Activated CD4-positive, alpha-beta memory T cell treated with anti-CD3 and anti-CD28 coated beads for 36 hours (primary cell): ENCODE results near the gene KRT71. TPM values are rescaled to one million over a fixed set of nuclear protein-coding genes. Genes with fewer than 3 reads are reported as not detected.

Experiments
- CTCF ChIA-PET: fragments of 350-600 bp; sonication (Branson Sonifier 250); formaldehyde crosslinking; loops from one replicate; lab custom pipeline; 2021; ENCODE audit warnings: antibody characterized with exemption, inconsistent platforms; lab: Charles Lee
- POLR2A ChIA-PET: fragments of 350-600 bp; sonication (Branson Sonifier 250); formaldehyde crosslinking; loops from one replicate; lab custom pipeline; 2021; ENCODE audit warnings: antibody characterized with exemption; lab: Charles Lee
- DNase-seq: peaks from one replicate; pipeline ENCODE4 v3.0.0-alpha.2; 2020
- H3K27ac Mint-ChIP-seq: one replicate; pipeline ENCODE4 v1.8.0; 2021; ENCODE audit warnings: mixed read lengths
- H3K27me3 Mint-ChIP-seq: one replicate; pipeline ENCODE4 v1.8.0; 2021; ENCODE audit warnings: mixed read lengths
- H3K36me3 Mint-ChIP-seq: one replicate; pipeline ENCODE4 v1.8.0; 2021; ENCODE audit warnings: mixed read lengths
- H3K4me1 Mint-ChIP-seq: one replicate; pipeline ENCODE4 v1.8.0; 2021; ENCODE audit warnings: low read depth, mixed read lengths
- H3K4me3 Mint-ChIP-seq: one replicate; pipeline ENCODE4 v1.8.0; 2021; ENCODE audit warnings: mild to moderate bottlenecking, mixed read lengths
- H3K9me3 Mint-ChIP-seq: one replicate; pipeline ENCODE4 v1.8.0; 2021; ENCODE audit warnings: mixed read lengths
- intact Hi-C: fragments of 100-400 bp; cut with micrococcal nuclease; formaldehyde crosslinking; loops from one replicate; pipeline ENCODE4 v1.15.1; 2023
- total RNA-seq, 2 experiments: library from RNA; stranded (reverse); gene quantifications; one replicate each; pipeline ENCODE4 v1.2.3, GENCODE V29; 2021

KRT71 gene
- total RNA-seq, 2 experiments from 2014 or later: not detected

DNA sequence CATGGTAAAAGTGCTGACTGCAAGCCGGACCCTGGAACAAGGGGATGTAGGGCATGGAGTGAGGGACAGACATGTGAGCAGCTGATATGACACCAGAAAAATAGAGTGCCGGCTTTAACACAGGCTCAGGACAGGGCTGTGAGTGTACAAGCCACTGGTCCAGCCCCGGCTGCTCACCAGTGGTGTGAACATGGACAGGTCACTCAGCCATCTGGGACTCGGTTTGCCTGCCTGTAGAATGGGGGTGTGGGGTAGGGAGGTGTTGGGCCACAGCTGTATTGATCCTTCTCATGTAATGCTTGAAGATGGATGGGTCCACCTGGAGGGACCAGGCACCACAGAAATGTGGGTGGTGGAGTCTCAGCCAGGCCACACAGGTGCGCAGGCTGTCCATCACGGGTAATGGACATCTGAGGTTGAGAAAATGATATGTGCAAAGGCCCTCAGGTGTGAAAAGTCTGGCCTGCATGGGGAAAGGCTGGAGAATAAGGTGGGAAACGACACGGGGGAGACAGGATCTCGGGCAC, 31.3 kb upstream of the KRT71 start:
- POLR2A ChIA-PET: no interaction called here
- no peaks in the 10 kb centered on the region for H3K36me3 Mint-ChIP-seq
- CTCF ChIA-PET: interaction anchor here (0.5 to 9.3 kb wide), 5 partner anchors 10 to 470 kb away, joined by 3 to 141 read pairs (median 5); no protein-coding TSS in a partner anchor
- H3K27ac Mint-ChIP-seq: no peak overlapping the region
- H3K27me3 Mint-ChIP-seq: no peaks in the 10 kb centered on the region
- intact Hi-C loops: loop anchor here (5.0 to 10.0 kb wide), 2 partner anchors 61 to 398 kb away; no protein-coding TSS in a partner anchor
- no peaks in the 10 kb centered on the region for H3K9me3 Mint-ChIP-seq
- H3K4me3 Mint-ChIP-seq: no peak overlapping the region
- DNase-seq: no peak
- peaks cover 22% of the 10 kb centered on the region for H3K4me1 Mint-ChIP-seq

GRCh38 chr12:52582971-52583456, 30.1 kb upstream of the KRT71 start:
- Mint-ChIP-seq H3K27ac (no peak overlapping the region), H3K9me3 (no peaks in the 10 kb centered on the region), H3K27me3 (no peaks in the 10 kb centered on the region), H3K4me1 (peaks cover 22% of the 10 kb centered on the region), H3K4me3 (no peak overlapping the region), H3K36me3 (no peaks in the 10 kb centered on the region)
- POLR2A ChIA-PET: no interaction called here
- CTCF ChIA-PET: interaction anchor here (0.8 to 9.3 kb wide), 4 partner anchors 286 to 399 kb away, joined by 3 to 141 read pairs (median 65); no protein-coding TSS in a partner anchor
- intact Hi-C loops: loop anchor here (1.0 to 10.0 kb wide), 4 partner anchors 62 to 399 kb away; no protein-coding TSS in a partner anchor
- peak; percentile 74 for DNase-seq

DNA sequence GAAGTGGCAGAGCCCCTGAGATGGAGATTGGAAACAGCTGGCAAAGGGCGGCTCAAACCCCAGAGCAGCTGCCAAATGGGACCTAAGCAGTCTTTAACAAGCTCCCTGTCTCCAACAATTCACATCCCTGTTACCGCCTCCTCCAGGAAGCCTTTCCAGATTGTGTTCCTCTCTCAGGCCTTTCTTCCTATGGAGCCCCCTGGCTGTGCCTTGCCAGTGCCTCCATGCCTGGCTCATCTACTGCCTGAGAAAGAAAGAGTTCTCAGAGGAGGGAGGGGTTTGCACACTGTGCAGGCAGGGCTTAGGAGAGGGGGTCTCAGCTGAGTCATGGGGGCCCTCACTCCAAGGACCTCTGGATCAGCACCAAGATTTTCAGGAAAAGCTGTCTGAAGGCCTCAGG, 29.5 kb upstream of the KRT71 start:
- Mint-ChIP-seq H3K4me3 (no peak overlapping the region), H3K9me3 (no peaks in the 10 kb centered on the region), H3K27me3 (no peaks in the 10 kb centered on the region), H3K27ac (no peak overlapping the region), H3K36me3 (no peaks in the 10 kb centered on the region), H3K4me1 (peaks cover 22% of the 10 kb centered on the region)
- ChIA-PET CTCF (interaction anchor here (0.8 to 9.3 kb wide), 5 partner anchors 136 to 400 kb away, joined by 3 to 141 read pairs (median 3); no protein-coding TSS in a partner anchor), POLR2A (no interaction called here)
- intact Hi-C loops: loop anchor here (5.0 to 10.0 kb wide), 2 partner anchors 62 to 400 kb away; no protein-coding TSS in a partner anchor
- DNase-seq: no peak

DNA sequence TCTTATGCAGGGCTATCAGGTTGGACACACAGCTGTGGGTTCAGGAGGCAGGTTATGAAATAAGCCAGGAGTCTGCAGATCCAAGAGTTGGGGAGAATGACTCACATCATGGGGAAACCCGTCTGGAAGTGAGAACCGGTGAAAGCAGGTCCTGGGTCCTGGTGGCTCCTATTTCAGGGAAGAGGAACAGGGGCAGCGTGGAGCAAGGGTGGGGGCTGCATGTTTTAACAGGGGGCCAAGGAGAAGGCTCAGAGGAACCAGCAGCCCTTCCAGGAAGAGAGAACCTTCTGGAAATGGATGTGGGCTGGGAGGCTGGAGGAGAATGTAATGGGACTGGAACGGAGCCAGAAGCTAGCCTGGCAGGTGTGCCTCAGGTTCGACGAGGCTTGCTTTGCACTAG, 28.5 kb upstream of the KRT71 start:
- no peak overlapping the region for H3K4me3 Mint-ChIP-seq
- H3K9me3 Mint-ChIP-seq: no peaks in the 10 kb centered on the region
- no peaks in the 10 kb centered on the region for H3K27me3 Mint-ChIP-seq
- DNase-seq: no peak
- CTCF ChIA-PET: interaction anchor here (1.0 to 9.3 kb wide), 4 partner anchors 137 to 300 kb away, joined by 3 to 141 read pairs (median 65); no protein-coding TSS in a partner anchor
- POLR2A ChIA-PET: no interaction called here
- H3K4me1 Mint-ChIP-seq: peaks cover 18% of the 10 kb centered on the region
- H3K36me3 Mint-ChIP-seq: no peaks in the 10 kb centered on the region
- H3K27ac Mint-ChIP-seq: no peak overlapping the region
- intact Hi-C loops: loop anchor here (5.0 to 10.0 kb wide), 2 partner anchors 63 to 401 kb away; no protein-coding TSS in a partner anchor

DNA sequence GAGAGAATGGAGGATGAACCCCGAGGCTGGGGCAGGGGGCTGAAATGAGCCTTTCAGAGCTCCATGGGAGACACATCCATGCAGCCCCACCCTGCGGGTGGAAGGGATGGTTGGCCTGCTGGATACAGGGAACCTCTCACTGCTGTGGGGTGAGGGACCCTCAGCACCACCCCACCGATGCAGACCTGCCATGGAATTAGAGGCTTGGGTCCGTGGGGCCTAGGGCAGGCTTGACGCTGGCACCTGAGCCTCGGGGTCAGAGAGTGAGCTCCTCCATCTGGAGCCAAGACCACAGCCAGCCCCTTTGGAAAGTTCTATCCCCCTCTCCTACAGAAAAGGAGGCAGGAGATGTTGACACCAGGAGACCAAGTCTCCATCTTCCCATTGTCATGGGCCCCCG, 28.1 kb upstream of the KRT71 start:
- Mint-ChIP-seq H3K27ac (no peak overlapping the region), H3K27me3 (no peaks in the 10 kb centered on the region), H3K4me3 (no peak overlapping the region), H3K9me3 (no peaks in the 10 kb centered on the region), H3K36me3 (no peaks in the 10 kb centered on the region), H3K4me1 (peaks cover 14% of the 10 kb centered on the region)
- no peak for DNase-seq
- ChIA-PET POLR2A (no interaction called here), CTCF (interaction anchor here (7.2 to 9.3 kb wide), 2 partner anchors 288 to 300 kb away, joined by 127 to 141 read pairs; no protein-coding TSS in a partner anchor)
- intact Hi-C loops: loop anchor here (5.0 to 10.0 kb wide), 2 partner anchors 64 to 401 kb away; no protein-coding TSS in a partner anchor

GRCh38 chr12:52580496-52580895, 27.6 kb upstream of the KRT71 start:
- no peaks in the 10 kb centered on the region for H3K36me3 Mint-ChIP-seq
- ChIA-PET CTCF (interaction anchor here (7.2 to 9.3 kb wide), 2 partner anchors 288 to 301 kb away, joined by 127 to 141 read pairs; no protein-coding TSS in a partner anchor), POLR2A (no interaction called here)
- no peak for DNase-seq
- no peak overlapping the region for H3K27ac Mint-ChIP-seq
- H3K4me1 Mint-ChIP-seq: peaks cover 11% of the 10 kb centered on the region
- intact Hi-C loops: loop anchor here (5.0 to 10.0 kb wide), 2 partner anchors 64 to 402 kb away; no protein-coding TSS in a partner anchor
- no peak overlapping the region for H3K4me3 Mint-ChIP-seq
- no peaks in the 10 kb centered on the region for H3K27me3 Mint-ChIP-seq
- H3K9me3 Mint-ChIP-seq: no peaks in the 10 kb centered on the region

DNA sequence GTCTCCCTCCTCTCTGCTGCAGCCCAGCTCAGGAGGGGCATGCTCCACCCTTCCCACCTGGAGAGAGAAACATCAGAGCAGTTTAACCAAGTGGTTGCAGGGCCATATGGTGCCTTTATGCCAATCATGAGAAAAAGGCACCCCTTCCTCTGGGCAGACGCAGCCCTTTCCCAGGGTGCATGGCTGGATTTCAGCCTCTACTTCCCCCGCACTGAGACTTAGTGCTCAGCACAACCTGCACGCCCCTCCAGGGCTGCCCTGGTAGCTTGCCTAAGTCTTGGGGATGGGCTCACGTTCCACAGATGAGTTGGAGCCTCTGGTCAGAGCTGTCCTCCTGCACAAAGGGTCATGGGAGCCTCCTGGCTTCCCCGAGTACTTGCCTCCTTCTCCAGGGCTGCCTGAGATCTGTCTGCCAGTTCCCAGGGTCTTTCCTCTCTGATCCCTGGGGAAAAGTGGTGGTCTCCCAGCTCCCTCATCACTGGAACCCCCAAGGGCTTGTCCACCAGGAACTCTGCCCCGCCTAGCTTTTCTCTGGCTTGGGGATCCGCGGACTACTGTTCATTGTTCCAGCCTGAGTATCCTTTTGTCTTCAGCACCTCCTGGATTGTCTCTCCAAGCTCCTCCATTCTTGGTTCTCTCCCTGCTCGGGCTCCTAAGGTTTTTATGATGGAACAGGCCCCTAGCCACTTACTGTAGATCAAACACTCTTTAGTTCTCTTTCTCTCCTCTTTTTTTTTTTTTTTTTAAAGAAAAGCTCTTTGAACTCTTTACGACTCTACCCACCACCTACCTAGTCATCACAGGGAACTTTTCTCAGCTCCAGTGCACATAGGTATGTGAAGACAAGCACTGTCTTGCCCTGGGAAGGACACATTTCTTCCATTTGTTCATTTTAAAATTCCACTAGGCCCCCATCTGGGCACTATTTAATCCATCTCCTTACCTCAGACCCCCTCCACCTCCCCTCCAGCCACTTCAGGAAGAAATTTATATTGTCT, 26.8 kb upstream of the KRT71 start:
- intact Hi-C loops: loop anchor here (5.0 to 10.0 kb wide), 2 partner anchors 65 to 403 kb away; no protein-coding TSS in a partner anchor
- CTCF ChIA-PET: interaction anchor here (0.7 to 9.3 kb wide), 4 partner anchors 101 to 305 kb away, joined by 3 to 127 read pairs (median 6); no protein-coding TSS in a partner anchor
- Mint-ChIP-seq H3K36me3 (no peaks in the 10 kb centered on the region), H3K9me3 (no peaks in the 10 kb centered on the region), H3K27ac (no peak overlapping the region), H3K27me3 (no peaks in the 10 kb centered on the region), H3K4me1 (peaks cover 5% of the 10 kb centered on the region), H3K4me3 (no peak overlapping the region)
- POLR2A ChIA-PET: no interaction called here
- no peak for DNase-seq

DNA sequence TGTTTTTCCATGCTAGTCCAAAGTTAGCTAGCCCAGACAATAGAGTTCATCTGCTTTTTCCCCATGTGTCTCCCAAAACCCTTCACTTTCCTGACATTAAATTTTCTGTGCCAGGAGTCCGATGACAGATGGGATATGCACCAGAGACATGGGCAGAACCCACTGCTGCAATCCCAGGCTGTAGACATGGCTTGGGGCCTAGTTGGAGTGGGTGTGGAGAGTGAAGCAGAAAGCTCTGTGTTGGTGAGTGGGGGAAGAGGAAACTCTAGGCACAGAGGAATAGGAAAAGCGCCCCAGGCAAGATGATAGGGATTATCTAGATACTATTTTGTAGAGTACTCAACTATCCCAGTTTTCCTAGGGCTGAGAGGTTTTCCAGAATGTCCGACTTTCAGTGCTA, 25.5 kb upstream of the KRT71 start:
- Mint-ChIP-seq H3K27ac (no peak overlapping the region), H3K36me3 (no peaks in the 10 kb centered on the region), H3K9me3 (no peaks in the 10 kb centered on the region), H3K4me1 (peaks cover 5% of the 10 kb centered on the region), H3K27me3 (no peaks in the 10 kb centered on the region), H3K4me3 (no peak overlapping the region)
- CTCF ChIA-PET: interaction anchor here (0.9 to 1.1 kb wide), 3 partner anchors 102 to 408 kb away, joined by 3 to 5 read pairs (median 4); no protein-coding TSS in a partner anchor
- intact Hi-C loops: no loop called here
- no peak for DNase-seq
- POLR2A ChIA-PET: no interaction called here

DNA sequence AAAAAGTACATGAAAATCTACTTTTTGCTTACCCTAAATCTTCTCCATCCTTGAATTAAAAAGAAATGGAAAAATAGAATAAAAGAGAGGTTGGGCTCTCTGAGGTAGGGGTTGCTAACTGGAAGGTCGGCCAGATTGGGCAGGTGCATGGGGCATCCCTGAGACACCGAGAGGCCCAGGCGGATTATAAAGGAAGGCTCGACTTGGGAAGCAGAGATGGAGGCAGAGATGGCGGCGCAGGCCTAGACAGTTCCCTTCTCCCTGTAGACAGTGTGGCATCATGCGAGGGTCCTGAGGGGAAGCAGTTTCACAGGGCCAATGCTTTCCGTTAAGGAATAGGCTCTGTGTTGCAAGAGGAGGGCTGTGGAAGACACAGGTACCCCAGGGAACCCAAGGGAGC, 24.4 kb upstream of the KRT71 start:
- Mint-ChIP-seq H3K27ac (no peak overlapping the region), H3K4me3 (no peak overlapping the region), H3K4me1 (peaks cover 3% of the 10 kb centered on the region), H3K27me3 (peaks cover 6% of the 10 kb centered on the region), H3K9me3 (no peaks in the 10 kb centered on the region), H3K36me3 (no peaks in the 10 kb centered on the region)
- ChIA-PET CTCF (no interaction called here), POLR2A (no interaction called here)
- DNase-seq: no peak
- intact Hi-C loops: no loop called here

GRCh38 chr12:52575948-52576347, 23.0 kb upstream of the KRT71 start:
- Mint-ChIP-seq H3K9me3 (no peaks in the 10 kb centered on the region), H3K27ac (no peak overlapping the region), H3K27me3 (peaks cover 6% of the 10 kb centered on the region), H3K36me3 (no peaks in the 10 kb centered on the region), H3K4me3 (no peak overlapping the region), H3K4me1 (peaks cover 3% of the 10 kb centered on the region)
- POLR2A ChIA-PET: no interaction called here
- DNase-seq: no peak
- CTCF ChIA-PET: interaction anchor here (1.0 to 1.4 kb wide), 2 partner anchors 304 to 309 kb away, joined by 3 read pairs; no protein-coding TSS in a partner anchor
- intact Hi-C loops: no loop called here

DNA sequence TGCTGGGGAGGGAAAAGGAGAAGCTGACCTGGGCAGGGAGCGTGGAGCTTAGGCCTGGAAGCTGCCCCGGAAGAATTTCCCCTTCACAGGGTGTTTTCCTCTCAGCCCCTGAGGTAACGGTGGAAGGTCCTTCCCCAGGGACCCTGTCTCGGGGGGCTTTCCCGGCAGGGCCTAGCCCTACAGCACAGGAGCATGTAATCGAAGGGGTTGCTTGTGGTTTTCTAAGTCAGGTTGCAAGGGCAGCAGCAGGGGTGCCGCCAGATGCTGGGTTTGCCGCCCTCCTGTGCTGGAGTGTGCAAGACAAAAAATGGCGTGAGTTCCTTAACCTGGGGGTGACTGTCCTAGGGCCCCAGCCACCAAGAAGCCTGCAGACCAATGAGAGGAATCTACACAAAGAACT, 22.3 kb upstream of the KRT71 start:
- Mint-ChIP-seq H3K27me3 (peaks cover 6% of the 10 kb centered on the region), H3K4me1 (no peaks in the 10 kb centered on the region), H3K27ac (no peak overlapping the region), H3K36me3 (no peaks in the 10 kb centered on the region), H3K4me3 (no peak overlapping the region), H3K9me3 (no peaks in the 10 kb centered on the region)
- ChIA-PET POLR2A (no interaction called here), CTCF (interaction anchor here (1.4 kb wide), 1 partner anchor 304 kb away, joined by 3 read pairs; no protein-coding TSS in a partner anchor)
- no peak for DNase-seq
- intact Hi-C loops: no loop called here
